ENCODE measurements around the gene KRTAP10-7.
"Not testable (repeated sequence)": the region's sequence is repeated elsewhere in the genome, so short reads cannot be mapped to it uniquely, and the experiment has no call there.

The KRTAP10-7 gene

GRCh38 chr21:44612669-44613229, 12.4 kb downstream of the KRTAP10-7 start:
- DNase-seq = no peak

DNA sequence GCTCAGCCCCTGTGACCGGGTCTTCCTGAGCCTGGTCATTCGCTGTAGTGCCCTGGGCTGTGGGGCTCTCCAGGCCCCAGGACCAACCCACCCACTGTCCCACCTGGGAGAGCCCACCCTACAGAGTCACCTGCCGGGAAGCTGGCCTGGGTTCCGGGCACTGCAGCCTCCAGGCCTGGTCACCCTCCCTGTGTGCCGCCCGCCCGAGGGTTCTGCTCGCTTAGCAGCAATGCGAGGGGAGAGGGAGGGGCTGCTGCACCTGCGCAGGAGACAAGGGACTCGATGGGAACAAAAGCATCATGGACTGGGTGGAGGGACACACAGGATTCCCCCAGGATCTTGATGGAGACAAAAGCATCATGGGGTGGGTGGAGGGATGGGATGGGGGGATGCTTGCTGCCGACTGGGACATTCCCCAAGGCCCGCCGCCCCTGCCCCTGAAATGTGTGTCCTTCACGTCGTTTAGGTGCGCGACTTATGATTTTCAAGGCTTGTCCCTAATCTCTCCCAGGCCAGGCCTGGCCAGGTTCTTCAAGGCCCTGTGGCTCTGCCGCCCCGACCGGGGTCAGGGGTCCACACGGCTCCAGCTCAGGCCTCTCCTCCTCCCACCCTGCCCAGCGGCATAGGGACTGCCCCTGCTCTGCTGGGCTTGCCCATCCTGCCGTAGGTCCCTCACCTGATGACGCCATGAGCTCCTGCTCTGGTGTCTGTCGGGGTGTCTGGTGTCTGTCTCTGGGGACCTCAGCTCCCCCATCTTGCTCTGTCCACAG, 13.2 kb downstream of the KRTAP10-7 start:
- no peak for DNase-seq

DNA sequence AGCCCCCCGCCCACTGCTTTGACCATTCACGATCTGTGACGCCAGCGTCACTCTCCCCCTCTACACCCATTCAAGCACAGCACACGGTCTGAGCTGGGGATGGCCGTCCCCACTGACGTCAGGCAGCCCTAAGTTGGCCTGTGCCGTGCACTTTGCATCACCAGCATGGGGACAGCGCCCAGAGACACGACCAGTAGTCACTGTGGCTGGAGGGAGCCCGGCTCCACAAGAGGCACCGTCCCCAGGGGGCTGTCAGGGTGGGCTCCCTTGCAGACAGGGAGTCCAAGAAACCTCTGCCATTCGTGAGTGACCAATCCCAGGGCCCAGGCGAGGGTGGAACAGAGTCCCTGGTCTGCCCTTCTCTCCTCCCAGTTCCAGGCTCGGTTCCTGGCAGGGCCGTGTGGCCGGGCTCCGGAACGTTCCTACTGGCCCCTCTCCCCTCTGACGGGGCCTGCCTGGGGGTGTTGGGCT, 13.8 kb downstream of the KRTAP10-7 start:
- DNase-seq = no peak

DNA sequence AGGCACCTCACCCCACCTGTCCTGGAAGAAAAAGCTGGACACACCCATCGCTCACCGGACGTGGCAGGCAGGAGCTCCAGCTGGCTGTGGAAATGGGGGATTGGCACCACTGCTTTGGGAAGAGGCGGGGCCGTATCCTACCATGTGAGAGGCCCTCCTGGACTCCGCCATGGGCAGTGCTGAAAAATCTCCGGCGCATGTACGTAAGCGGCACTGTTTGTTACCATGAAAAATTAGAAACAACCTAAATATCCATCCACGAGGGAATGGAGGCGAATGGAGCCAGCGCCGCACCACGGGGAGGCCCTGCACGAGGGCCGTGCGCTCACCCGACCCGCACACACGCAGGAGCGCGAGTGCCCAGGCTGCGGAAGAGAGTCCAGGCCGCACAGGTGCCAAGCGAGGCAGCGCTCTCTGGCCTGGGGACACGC, 14.6 kb downstream of the KRTAP10-7 start:
- DNase-seq = no peak

DNA sequence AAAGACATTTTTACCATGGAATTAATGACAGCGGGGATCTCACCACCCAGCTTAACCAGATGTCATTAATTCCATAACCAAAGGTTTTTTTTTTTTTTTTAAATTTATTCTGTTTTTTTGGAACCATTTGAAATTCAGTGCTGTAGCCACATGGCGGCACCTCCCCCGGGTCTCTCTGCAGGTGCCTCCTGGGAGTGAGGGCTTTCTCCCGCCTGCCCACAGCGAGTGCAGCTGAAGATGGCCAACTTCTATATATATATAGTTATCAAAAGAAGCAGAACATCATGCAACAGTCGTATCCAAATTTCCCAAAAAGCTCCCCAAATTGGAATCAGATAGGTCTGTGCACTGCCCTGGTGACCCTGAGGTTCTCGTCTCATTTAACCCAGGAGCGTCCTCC, 15.1 kb downstream of the KRTAP10-7 start:
- no peak for DNase-seq

DNA sequence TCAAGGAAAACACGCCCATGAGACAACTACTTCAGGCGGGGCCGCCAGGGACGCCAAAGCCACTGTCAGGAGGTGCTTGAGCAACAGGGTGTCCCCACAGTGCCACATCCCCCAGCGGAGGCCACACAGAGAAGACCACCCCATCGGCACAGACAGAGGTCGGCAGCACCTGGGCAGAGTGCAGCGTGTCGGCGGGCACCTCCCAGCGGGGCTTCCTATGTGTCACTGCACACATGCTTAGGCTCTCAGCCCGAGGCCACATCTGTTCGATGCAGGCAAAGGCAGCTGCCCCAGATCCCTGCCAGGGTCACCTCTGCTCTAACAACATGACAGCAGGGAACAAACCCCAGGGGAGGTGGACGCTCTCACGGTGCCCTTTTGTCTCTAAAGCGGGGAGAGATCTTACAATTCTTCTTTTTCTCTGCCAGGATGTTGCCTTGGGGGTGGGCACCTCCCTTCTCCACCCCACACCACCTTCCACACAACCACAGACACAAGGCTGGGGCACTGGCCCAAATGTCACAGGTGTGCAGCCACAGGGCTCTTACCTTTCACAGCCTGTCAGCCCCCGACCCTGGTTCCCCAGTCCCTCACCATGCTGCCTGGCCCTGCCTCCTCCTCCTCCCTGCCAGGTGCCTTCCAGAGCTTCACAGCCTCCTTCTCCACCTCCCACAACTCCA, 15.7 kb downstream of the KRTAP10-7 start:
- no peak for DNase-seq

GRCh38 chr21:44616591-44616926, 16.2 kb downstream of the KRTAP10-7 start:
- DNase-seq = no peak

GRCh38 chr21:44617071-44617501, 16.7 kb downstream of the KRTAP10-7 start:
- no peak for DNase-seq

DNA sequence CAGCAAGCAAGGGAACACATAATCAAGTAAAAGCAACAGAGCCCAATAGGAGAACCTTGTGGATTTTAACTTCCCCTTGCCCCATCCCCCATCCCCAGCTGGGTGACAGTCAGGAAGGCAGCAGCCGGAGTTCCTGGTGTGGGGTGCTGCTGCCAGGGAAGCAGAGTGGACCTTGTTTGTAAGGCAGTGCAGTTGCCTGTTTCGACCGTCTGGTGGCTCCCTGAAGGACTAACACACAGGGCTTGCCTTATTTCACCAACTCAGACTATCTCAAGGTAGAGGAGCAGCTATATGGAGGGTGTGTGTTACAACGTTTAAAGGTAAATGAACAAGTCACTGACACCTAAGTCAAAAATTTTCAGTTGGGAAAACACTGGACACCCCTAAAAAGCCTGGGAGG, 18.1 kb downstream of the KRTAP10-7 start:
- DNase-seq = no peak

GRCh38 chr21:44618909-44619308, 18.5 kb downstream of the KRTAP10-7 start:
- peak; percentile 76 for DNase-seq

DNA sequence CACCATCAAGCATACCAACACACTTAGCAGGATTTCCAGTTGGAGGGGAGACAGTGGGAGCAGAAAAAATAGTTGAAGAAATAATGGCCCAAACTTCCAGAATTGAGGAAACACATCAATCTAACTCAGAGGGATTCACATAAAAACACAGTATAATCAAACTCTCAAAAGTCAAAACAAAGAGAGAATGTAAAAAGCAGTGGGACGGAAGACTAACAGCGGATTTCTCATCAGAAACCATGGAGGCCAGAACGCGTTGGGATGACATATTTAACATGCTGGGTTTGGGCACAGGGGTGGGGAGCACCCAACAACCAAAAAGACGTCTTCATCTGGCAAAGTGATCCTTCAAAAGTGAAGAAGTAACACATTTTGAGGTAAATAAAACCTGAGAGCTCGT, 19.5 kb downstream of the KRTAP10-7 start:
- no peak for DNase-seq

GRCh38 chr21:44623575-44623974, 23.2 kb downstream of the KRTAP10-7 start:
- no peak for DNase-seq

GRCh38 chr21:44625756-44626155, 25.4 kb downstream of the KRTAP10-7 start:
- no peak for DNase-seq

DNA sequence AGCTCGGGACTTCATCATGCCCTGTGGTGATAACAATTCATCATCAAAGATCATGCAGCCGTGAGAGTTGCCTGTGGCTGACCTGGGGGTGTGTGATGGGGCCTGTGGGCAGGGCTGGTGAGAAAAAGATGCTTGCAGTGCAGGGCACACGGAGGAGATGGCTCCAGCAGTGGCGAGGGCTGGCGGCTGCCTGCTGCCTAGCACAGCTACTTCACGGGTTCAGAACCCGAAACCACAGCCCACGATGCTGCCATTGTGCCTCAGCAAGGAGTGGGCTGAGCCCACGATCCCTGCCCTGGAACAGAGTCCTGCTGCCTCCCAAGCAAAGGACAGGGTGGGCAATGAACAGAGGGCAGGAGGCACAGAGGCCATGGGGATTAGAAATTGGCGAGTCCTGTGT, 25.9 kb downstream of the KRTAP10-7 start:
- DNase-seq = peak; percentile 39

DNA sequence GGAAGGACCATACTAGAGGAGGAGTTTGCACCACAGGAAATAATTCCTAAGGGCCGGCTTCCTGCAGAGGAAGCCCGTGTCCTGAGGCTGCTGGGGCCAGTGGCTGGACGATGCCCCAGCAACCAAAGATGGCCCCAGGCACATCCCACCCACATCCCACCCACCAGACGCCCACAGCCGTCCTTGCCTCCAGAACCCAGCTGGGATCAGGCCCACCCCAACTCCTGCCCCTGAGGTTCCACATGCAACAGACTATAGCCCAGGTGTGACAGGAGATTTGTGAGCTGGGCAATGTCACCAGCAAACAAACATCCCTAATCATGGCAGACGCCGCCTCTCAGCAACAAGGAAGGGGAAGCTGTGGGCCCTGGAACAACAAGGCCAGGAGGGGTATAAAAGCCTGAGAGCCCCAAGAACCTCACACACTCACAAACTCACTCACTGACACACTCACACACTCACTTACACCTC, 26.3 kb downstream of the KRTAP10-7 start, which contains the start of gene KRTAP10-9:
KRTAP10-9 (plus strand) TSS at position 421 of the 471 bp plus-strand sequence. CDS start 79 bp downstream, outside the sequence.
- DNase-seq = no peak

DNA sequence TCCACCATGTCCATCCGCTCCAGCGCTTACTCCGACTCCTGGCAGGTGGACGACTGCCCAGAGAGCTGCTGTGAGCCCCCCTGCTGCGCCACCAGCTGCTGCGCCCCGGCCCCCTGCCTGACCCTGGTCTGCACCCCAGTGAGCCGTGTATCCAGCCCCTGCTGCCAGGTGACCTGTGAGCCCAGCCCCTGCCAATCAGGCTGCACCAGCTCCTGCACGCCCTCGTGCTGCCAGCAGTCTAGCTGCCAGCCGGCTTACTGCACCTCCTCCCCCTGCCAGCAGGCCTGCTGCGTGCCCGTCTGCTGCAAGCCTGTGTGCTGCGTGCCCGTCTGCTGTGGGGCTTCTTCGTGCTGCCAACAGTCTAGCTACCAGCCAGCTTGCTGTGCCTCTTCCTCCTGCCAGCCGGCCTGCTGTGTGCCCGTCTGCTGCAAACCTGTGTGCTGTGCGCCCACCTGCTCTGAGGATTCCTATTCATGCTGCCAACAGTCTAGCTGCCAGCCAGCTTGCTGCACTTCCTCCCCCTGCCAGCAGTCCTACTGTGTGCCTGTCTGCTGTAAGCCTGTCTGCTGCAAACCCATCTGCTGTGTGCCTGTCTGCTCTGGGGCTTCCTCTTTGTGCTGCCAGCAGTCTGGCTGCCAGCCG, 26.9 kb downstream of the KRTAP10-7 start:
- not testable (repeated sequence) for DNase-seq

DNA sequence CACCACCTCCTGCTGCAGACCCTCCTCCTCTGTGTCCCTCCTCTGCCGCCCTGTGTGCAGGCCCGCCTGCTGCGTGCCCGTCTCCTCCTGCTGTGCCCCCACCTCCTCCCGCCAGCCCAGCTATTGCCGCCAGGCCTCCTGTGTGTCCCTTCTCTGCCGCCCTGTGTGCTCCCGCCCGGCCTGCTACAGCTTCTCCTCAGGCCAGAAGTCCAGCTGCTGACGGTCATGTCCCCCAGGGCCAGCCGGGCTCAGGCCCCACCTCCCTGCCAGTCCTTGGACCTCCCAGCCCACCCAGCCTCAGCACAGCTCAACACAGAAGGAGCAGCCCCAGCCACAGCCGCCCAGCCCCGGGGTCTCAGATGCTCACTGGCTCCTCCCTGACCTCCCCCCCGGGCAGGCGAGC, 27.4 kb downstream of the KRTAP10-7 start:
- DNase-seq = not testable (repeated sequence)

- no peak for DNase-seq
These were observed 28.5 kb downstream of the KRTAP10-7 start for GRCh38 chr21:44628707-44629391.

- DNase-seq = peak; percentile 31
These were observed 30.0 kb downstream of the KRTAP10-7 start for GRCh38 chr21:44630440-44630839.

GRCh38 chr21:44632067-44632466, 31.7 kb downstream of the KRTAP10-7 start:
- DNase-seq = no peak

- DNase-seq = no peak
These were observed 36.0 kb downstream of the KRTAP10-7 start for GRCh38 chr21:44636209-44637017.
